Measurements from ENCODE around the gene LPAR4. TPM values are rescaled to one million over a fixed set of nuclear protein-coding genes. Genes with fewer than 3 reads are reported as not detected.

The LPAR4 gene
- total RNA-seq, 1 experiment from 2014 or later: 6.4 TPM

DNA sequence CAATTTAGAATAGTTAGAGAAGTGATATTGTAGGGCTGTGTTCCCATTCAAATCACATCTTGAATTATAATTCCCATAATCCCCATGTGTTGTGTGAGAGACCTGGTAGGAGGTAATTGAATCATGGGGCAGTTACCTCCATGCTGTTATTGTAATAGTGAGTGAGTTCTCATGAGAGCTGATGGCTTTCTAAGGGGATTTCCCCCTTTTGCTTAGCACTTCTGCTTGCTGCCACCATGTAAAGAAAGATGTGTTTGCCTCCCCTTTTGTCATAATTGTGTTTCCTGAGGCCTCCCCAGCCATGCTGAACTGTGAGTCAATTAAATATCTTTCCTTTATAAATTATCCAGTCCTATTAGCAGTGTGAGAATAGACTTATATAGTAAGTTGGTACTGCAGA lies 53.2 kb downstream of the LPAR4 start:
- DNase-seq: no peak
- Histone ChIP-seq H3K4me1 (ENCODE audit: insufficient read depth, low read length) (no peaks in the 10 kb centered on the region), H3K23ac (ENCODE audit: insufficient read length, low read depth, low read length) (no peak overlapping the region), H4K5ac (ENCODE audit: insufficient read length, low read depth, low read length) (no peak overlapping the region), H3K79me1 (ENCODE audit: insufficient read depth, low read depth, low read length, poor library complexity, severe bottlenecking) (no peaks in the 10 kb centered on the region), H3K18ac (ENCODE audit: insufficient read length, low read depth, low read length) (no peak overlapping the region), H2BK12ac (ENCODE audit: insufficient read length, low read depth, low read length) (no peak overlapping the region), H2AFZ (ENCODE audit: low read length) (no peak overlapping the region), H3K56ac (ENCODE audit: insufficient read length, low read depth, low read length) (no peak overlapping the region), H3K9ac (ENCODE audit: extremely low read depth, insufficient read length, low read length) (no peak overlapping the region), H2AK5ac (ENCODE audit: insufficient read length, low read length) (no peak overlapping the region), H3T11ph (ENCODE audit: low read length) (no peak overlapping the region), H3K4ac (ENCODE audit: low read depth, low read length) (no peak overlapping the region), H2BK20ac (ENCODE audit: low read depth, low read length, poor library complexity, severe bottlenecking) (no peak overlapping the region), H4K91ac (ENCODE audit: insufficient read length, low read depth, low read length) (no peak overlapping the region), H2BK120ac (ENCODE audit: low read depth, low read length, poor library complexity, severe bottlenecking) (no peak overlapping the region), H3K79me2 (ENCODE audit: insufficient read depth, low read length) (no peaks in the 10 kb centered on the region), H3K27me3 (ENCODE audit: insufficient read depth, low read length) (no peaks in the 10 kb centered on the region), H3K14ac (ENCODE audit: insufficient read depth, low read length) (no peak overlapping the region), H3K4me2 (ENCODE audit: insufficient read depth, insufficient read length, low read length) (no peak overlapping the region), H2BK5ac (ENCODE audit: insufficient read length, low read length) (no peak overlapping the region), H4K8ac (replicated peaks; ENCODE audit: insufficient read length, low read depth, low read length) (no peak overlapping the region), H2BK15ac (ENCODE audit: low read depth, low read length) (no peak overlapping the region), H3K9me3 (ENCODE audit: control insufficient read depth, low read depth, low read length) (peaks cover 15% of the 10 kb centered on the region), H4K20me1 (ENCODE audit: control insufficient read depth, insufficient read depth, insufficient read length) (no peaks in the 10 kb centered on the region), H3K27ac (ENCODE audit: insufficient read length, low read depth, low read length) (no peak overlapping the region), H3K23me2 (ENCODE audit: insufficient read length, low read depth, low read length, poor library complexity, severe bottlenecking) (no peaks in the 10 kb centered on the region)
- Mint-ChIP-seq H3K27ac (no peak overlapping the region), H3K4me1 (no peaks in the 10 kb centered on the region), H3K4me3 (no peak overlapping the region), H3K9me3 (peaks cover 67 to 70% of the 10 kb centered on the region in 2 experiments), H3K27me3 (ENCODE audit: low read depth) (no peaks in the 10 kb centered on the region), H3K36me3 (ENCODE audit: insufficient read depth in 1 of 3, low read depth in 3 of 3) (peaks cover 6 to 10% (median 7%) of the 10 kb centered on the region in 3 experiments)
- TF ChIP-seq, protein P1, sequence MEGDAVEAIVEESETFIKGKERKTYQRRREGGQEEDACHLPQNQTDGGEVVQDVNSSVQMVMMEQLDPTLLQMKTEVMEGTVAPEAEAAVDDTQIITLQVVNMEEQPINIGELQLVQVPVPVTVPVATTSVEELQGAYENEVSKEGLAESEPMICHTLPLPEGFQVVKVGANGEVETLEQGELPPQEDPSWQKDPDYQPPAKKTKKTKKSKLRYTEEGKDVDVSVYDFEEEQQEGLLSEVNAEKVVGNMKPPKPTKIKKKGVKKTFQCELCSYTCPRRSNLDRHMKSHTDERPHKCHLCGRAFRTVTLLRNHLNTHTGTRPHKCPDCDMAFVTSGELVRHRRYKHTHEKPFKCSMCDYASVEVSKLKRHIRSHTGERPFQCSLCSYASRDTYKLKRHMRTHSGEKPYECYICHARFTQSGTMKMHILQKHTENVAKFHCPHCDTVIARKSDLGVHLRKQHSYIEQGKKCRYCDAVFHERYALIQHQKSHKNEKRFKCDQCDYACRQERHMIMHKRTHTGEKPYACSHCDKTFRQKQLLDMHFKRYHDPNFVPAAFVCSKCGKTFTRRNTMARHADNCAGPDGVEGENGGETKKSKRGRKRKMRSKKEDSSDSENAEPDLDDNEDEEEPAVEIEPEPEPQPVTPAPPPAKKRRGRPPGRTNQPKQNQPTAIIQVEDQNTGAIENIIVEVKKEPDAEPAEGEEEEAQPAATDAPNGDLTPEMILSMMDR (conservative IDR thresholded peaks at IDR 0.05): no peak
